Measurements from ENCODE around the gene CYBA. TPM values are rescaled to one million over a fixed set of nuclear protein-coding genes. Genes with fewer than 3 reads are reported as not detected.

The CYBA gene
- polyA plus RNA-seq, 3 donors, result 92.4 to 157 (median 142) TPM

GRCh38 chr16:88624977-88625576 lies 25.8 kb downstream of the CYBA start:
- DNase-seq (ENCODE audit: extremely low read depth in 1 of 11, low read depth in 9 of 11, low spot score in 4 of 11), result no peak

GRCh38 chr16:88624481-88624880 lies 26.4 kb downstream of the CYBA start:
- DNase-seq (ENCODE audit: extremely low read depth in 1 of 11, low read depth in 9 of 11, low spot score in 4 of 11), result no peak

DNA sequence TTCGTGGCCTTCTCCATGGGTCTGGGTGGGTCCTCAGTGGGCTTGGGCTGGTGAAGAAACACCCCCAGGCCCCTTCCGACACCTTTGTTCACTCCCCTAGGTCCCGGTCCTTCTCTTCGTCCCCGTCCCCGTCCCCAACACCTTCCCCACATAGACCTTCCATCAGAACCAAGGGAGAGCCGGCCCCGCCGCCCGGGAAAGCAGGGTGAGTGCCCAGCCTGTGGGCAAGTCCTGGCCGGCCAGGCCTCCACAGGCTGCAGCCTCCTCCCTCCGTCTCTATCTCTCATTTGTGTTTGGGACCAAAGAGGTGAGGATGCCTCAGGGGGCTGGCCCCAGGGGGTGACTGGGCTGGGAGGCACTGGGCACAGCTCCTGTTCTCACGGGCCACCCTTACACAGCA lies 27.0 kb downstream of the CYBA start:
- no peak for DNase-seq (ENCODE audit: extremely low read depth in 1 of 11, low read depth in 9 of 11, low spot score in 4 of 11)

GRCh38 chr16:88622866-88623265 lies 28.0 kb downstream of the CYBA start:
- DNase-seq (ENCODE audit: extremely low read depth in 1 of 11, low read depth in 9 of 11, low spot score in 4 of 11), result no peak

GRCh38 chr16:88622125-88622524 lies 28.7 kb downstream of the CYBA start:
- DNase-seq (ENCODE audit: extremely low read depth in 1 of 11, low read depth in 9 of 11, low spot score in 4 of 11), result no peak

DNA sequence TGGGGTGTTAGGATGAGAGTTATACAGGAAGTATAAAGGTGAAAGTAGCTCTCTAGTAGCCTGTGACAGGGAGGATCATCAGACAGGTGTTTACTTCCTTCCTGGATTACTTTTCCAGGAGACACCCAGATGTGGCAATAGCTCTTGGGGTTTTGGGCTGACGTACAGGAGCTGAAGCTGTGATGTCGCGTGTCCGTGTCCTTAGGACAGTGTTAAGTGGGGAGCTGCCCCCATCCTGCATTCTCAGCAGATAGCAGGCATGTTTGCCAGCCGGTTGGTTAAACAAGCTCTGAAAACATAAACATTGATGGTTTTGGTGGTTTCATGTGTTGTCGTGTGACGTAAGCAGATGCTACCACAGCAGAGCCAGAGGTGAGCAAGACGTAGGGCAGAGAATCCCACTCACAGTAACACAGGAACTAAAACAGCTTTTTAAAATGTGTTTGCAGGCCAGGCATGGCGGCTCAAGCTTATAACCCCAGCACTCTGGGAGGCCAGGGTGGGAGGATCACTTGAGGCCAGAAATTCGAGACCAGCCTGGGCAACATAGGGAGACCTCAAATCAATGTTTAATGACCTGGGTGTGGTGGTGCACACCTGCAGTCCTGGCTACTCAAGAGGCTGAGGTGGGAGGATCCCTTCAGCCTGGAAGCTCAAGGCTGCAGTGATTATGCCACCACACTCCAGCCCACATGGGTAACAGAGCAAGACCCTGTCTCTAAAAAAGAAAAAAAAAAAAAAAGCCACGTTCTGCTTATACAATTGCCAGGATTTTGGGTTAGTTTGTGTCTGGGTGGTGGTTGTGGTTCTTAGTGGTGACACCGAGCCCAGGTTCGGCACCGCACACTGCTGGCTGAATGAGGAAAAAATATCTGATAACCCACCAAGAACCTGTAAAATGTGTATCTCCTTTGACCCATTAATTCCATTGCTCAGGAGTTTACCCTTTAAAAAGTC lies 30.7 kb downstream of the CYBA start:
- DNase-seq (ENCODE audit: extremely low read depth in 1 of 11, low read depth in 9 of 11, low spot score in 4 of 11), result no peak

DNA sequence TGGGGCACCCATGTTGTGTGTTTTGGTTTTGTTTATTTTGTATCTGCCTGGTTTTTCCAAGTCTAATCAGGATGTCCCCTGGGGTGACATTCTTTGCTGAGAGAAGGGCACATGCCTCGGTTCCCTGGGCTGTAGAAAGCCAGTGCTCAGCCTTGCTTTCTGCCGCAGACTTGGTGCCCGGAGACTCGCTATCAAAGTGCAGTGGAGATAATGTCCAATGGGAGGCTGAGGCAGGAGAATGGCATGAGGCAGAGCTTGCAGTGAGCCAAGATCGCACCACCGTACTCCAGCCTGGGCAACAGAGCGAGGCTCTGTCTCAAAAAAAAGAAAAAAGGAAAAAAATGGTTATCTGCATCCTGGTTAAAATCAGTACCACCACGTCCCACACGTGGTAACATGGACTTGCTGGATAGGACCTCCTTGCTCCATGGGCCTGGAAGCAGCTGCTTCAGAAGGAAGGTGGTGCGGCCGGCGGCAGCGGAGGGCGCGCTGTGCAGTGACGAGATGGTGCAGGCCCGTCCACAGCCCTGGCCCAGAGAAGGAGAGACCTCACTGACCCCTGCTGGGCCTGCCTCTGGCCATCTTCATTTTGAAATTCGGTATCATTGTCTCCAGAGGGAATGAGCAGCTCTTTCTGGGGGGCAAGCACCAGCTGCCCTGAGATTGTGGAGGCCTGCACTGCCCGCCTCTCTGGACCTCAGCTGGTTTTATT lies 31.7 kb downstream of the CYBA start:
- no peak for DNase-seq (ENCODE audit: extremely low read depth in 1 of 11, low read depth in 9 of 11, low spot score in 4 of 11)

DNA sequence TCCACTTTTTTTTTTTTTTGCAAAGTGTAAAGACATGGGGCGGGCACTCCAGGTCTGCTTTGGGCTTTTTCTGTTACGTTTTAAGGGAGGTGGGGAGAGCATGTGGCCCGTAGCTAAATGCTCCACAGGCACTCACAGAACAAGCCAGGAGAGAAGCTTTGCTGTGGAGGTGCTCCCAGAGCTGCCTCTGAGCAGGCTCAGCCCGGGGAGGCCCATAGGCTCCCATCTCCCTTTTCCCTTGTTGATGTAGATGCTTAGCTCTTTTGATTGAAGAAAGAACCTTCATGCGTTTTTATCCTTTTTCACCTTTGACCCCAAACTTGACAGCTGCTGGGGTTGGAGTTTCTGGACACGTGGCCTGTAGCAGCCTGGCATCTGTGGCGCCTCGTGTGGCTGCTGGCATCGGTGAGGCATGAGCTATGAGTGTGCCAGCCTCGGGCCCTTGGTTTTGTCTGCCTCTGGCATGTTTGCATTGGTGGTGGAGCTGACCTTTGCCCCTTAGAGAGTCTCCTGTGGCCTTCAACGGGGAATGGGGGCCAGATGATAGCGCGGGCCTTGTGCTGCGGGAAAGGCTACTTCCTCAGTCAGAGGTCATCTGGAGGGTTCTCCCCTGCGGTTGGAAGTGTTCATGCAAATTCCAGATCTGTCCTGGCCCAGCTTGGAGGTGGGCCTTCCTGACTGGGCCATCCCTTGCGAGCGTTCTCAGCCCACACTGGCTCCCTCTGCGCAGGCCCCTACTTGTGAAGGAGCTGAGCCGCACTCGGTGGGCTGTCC lies 32.5 kb downstream of the CYBA start:
- DNase-seq (ENCODE audit: extremely low read depth in 1 of 11, low read depth in 9 of 11, low spot score in 4 of 11), result no peak

GRCh38 chr16:88617268-88618031 lies 33.4 kb downstream of the CYBA start:
- DNase-seq (ENCODE audit: extremely low read depth in 1 of 11, low read depth in 9 of 11, low spot score in 4 of 11), result no peak

- DNase-seq (ENCODE audit: extremely low read depth in 1 of 11, low read depth in 9 of 11, low spot score in 4 of 11), result no peak
Observed at GRCh38 chr16:88616736-88617135, 34.1 kb downstream of the CYBA start.

GRCh38 chr16:88616320-88616719 lies 34.5 kb downstream of the CYBA start:
- DNase-seq (ENCODE audit: extremely low read depth in 1 of 11, low read depth in 9 of 11, low spot score in 4 of 11), result no peak

- no peak for DNase-seq (ENCODE audit: extremely low read depth in 1 of 11, low read depth in 9 of 11, low spot score in 4 of 11)
Observed at GRCh38 chr16:88614818-88615580, 35.9 kb downstream of the CYBA start.

GRCh38 chr16:88613911-88614817 lies 36.7 kb downstream of the CYBA start:
- no peak for DNase-seq (ENCODE audit: extremely low read depth in 1 of 11, low read depth in 9 of 11, low spot score in 4 of 11)

DNA sequence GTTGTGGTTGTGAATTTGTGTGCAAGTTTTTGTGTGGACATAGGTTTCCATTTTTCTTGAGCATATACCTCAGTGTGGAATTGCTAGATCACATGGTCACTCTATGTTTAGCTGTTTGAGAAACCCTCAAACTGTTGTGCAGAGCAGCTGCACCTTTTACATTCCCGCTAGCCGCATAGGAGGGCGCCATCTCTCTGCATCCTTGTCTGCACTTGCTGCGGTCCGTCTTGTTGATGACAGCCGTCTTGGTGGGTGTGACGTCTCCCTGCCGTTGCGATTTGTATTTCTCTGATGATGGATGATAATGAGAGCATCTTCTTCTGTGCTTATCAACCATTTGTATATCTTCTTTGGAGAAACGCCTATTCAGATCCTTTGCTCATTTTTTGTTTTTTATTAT lies 37.6 kb downstream of the CYBA start:
- no peak for DNase-seq (ENCODE audit: extremely low read depth in 1 of 11, low read depth in 9 of 11, low spot score in 4 of 11)

GRCh38 chr16:88610909-88611812 lies 39.7 kb downstream of the CYBA start:
- peak in 5 of 11 donors; percentile 49 to 74 (median 60) for DNase-seq (ENCODE audit: extremely low read depth in 1 of 11, low read depth in 9 of 11, low spot score in 4 of 11)

- no peak for DNase-seq (ENCODE audit: extremely low read depth in 1 of 11, low read depth in 9 of 11, low spot score in 4 of 11)
Observed at GRCh38 chr16:88610080-88610479, 40.8 kb downstream of the CYBA start.
